CD4-positive, alpha-beta T cell (primary cell): ENCODE results near the gene AFF3. TPM values are rescaled to one million over a fixed set of nuclear protein-coding genes. Genes with fewer than 3 reads are reported as not detected.

ENCODE experiments used
- ATAC-seq: fragments of 200-7000 bp; cut with Tn5 transposase; one replicate; pipeline ENCODE4 v1.10.0; 2022; ENCODE audit warnings: mild to moderate bottlenecking; ENCODE audit not compliant: poor library complexity
- CTCF ChIA-PET: fragments of 350-600 bp; sonication (Branson Sonifier 250); formaldehyde crosslinking; loops from one replicate; lab custom pipeline; 2021; ENCODE audit warnings: antibody characterized with exemption, inconsistent platforms; lab: Charles Lee
- POLR2A ChIA-PET: fragments of 350-600 bp; sonication (Branson Sonifier 250); formaldehyde crosslinking; loops from one replicate; lab custom pipeline; 2021; ENCODE audit warnings: antibody characterized with exemption, inconsistent platforms; lab: Charles Lee
- DNase-seq, 14 experiments: peaks; one replicate each; pipeline ENCODE4 v3.0.0-alpha.2; 2013 to 2020; ENCODE audit warnings: mixed read lengths in 2 of 14
- H3K27ac ChIP-seq, 2 donors: one replicate each; pipeline versions ENCODE4 v1.5.1 to v1.7.0; 2013; ENCODE audit warnings: low read length in 2 of 2, low read depth in 1 of 2, mild to moderate bottlenecking in 1 of 2
- H3K27me3 ChIP-seq, 2 experiments: 1 replicate in 1 of 2; 2 replicates in 1 of 2; pipeline versions ENCODE4 v1.6.1 to v1.7.0; 2013; ENCODE audit warnings: low read length in 2 of 2, control low read depth in 1 of 2, mild to moderate bottlenecking in 1 of 2, moderate library complexity in 1 of 2; ENCODE audit not compliant: insufficient read depth in 2 of 2, control insufficient read depth in 1 of 2
- H3K36me3 ChIP-seq: one replicate; pipeline ENCODE4 v1.6.1; 2013; ENCODE audit warnings: low read length, control low read depth; ENCODE audit not compliant: insufficient read depth
- H3K4me1 ChIP-seq: one replicate; pipeline ENCODE4 v1.6.1; 2013; ENCODE audit warnings: low read length, control low read depth; ENCODE audit not compliant: insufficient read depth
- H3K4me3 ChIP-seq: one replicate; pipeline ENCODE4 v1.5.1; 2013; ENCODE audit warnings: mild to moderate bottlenecking, low read length, moderate library complexity
- H3K9me3 ChIP-seq, 2 experiments: 1 replicate in 1 of 2; 2 replicates in 1 of 2; pipeline versions ENCODE4 v1.6.1 to v1.7.0; 2013; ENCODE audit warnings: low read length in 2 of 2, mild to moderate bottlenecking in 2 of 2, control low read depth in 1 of 2, moderate library complexity in 1 of 2; ENCODE audit not compliant: control insufficient read depth in 1 of 2, insufficient read depth in 1 of 2
- H3K27ac Mint-ChIP-seq: one replicate; pipeline ENCODE4 v1.8.0; 2020; ENCODE audit warnings: mixed read lengths
- H3K27me3 Mint-ChIP-seq: one replicate; pipeline ENCODE4 v1.8.0; 2021; ENCODE audit warnings: mixed read lengths
- H3K36me3 Mint-ChIP-seq: one replicate; pipeline ENCODE4 v1.8.0; 2021; ENCODE audit warnings: low read depth, mixed read lengths
- H3K4me1 Mint-ChIP-seq: one replicate; pipeline ENCODE4 v1.8.0; 2021; ENCODE audit warnings: low read depth, mixed read lengths
- H3K4me3 Mint-ChIP-seq: one replicate; pipeline ENCODE4 v1.8.0; 2020; ENCODE audit warnings: mild to moderate bottlenecking, mixed read lengths
- H3K9me3 Mint-ChIP-seq: one replicate; pipeline ENCODE4 v1.8.0; 2020; ENCODE audit warnings: mixed read lengths
- intact Hi-C, 2 experiments: fragments of 100-400 bp; cut with DNase I in 1 of 2; cut with micrococcal nuclease in 1 of 2; formaldehyde crosslinking; loops; one replicate each; pipeline versions ENCODE4 v1.15.1 to v1.9.0; 2023 to 2025; cut with DNase I, micrococcal nuclease
- total RNA-seq, 174 experiments: library from RNA in 2 of 174; stranded (reverse) in 2 of 174; gene quantifications; one replicate each; pipeline ENCODE4 v1.2.3 and lab custom pipeline; 2021 to 2026
- TF ChIP-seq, protein P1 (sequence below): fragments of 200-600 bp; IDR thresholded peaks from one replicate; pipeline ENCODE4 v1.8.0; 2022; ENCODE audit warnings: antibody characterized with exemption, mild to moderate bottlenecking

The AFF3 gene
- total RNA-seq, 2 experiments from 2014 or later = 15.4 to 15.7 TPM

DNA sequence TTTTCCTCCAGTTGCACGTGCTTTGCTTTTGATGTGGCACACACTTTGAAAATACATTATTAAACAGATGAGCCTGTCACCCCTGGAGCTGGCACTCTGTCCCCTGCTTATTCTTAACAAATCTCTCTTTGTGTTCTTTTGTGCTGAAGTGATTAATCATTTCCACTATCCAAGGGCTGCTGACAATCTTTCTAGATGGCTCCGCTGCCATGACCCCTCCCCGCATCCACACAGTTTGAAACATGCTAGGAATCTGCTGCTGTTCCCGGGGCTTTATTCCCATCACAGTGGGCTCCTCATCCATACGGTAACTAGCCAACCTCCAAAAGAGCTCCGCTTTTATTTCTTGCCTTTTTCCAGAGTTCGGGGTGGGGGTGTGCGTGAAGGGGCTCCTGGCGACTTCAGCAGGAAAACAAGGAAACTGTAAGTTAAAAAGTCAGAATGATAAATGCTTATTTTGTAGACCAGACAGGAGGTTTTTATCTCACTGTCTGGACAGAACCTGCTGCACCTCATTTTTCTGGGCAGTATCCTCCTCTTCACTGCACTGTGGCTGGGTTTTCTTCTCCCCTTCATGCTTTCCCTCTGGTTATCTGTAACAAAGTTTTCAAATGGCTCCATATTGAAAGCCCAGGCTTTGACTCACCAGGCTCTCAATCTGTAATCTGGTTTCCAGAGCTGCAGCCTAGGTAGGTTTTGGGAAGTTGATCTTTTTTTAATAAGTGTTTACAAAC lies 319.7 kb downstream of the AFF3 start:
- Mint-ChIP-seq H3K4me3 (no peak overlapping the region), H3K27me3 (no peaks in the 10 kb centered on the region), H3K4me1 (peaks cover 10% of the 10 kb centered on the region), H3K9me3 (no peaks in the 10 kb centered on the region), H3K36me3 (no peaks in the 10 kb centered on the region), H3K27ac (no peak overlapping the region)
- TF ChIP-seq, protein P1, sequence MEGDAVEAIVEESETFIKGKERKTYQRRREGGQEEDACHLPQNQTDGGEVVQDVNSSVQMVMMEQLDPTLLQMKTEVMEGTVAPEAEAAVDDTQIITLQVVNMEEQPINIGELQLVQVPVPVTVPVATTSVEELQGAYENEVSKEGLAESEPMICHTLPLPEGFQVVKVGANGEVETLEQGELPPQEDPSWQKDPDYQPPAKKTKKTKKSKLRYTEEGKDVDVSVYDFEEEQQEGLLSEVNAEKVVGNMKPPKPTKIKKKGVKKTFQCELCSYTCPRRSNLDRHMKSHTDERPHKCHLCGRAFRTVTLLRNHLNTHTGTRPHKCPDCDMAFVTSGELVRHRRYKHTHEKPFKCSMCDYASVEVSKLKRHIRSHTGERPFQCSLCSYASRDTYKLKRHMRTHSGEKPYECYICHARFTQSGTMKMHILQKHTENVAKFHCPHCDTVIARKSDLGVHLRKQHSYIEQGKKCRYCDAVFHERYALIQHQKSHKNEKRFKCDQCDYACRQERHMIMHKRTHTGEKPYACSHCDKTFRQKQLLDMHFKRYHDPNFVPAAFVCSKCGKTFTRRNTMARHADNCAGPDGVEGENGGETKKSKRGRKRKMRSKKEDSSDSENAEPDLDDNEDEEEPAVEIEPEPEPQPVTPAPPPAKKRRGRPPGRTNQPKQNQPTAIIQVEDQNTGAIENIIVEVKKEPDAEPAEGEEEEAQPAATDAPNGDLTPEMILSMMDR = no peak
- ATAC-seq (no peak), DNase-seq (no peak)
- ChIA-PET POLR2A (interaction anchor here (0.8 kb wide), 1 partner anchor 27 kb away, joined by 3 read pairs; no protein-coding TSS in a partner anchor), CTCF (no interaction called here)
- H3K27me3 ChIP-seq = no peaks in the 10 kb centered on the region
- H3K4me1 ChIP-seq = no peaks in the 10 kb centered on the region
- H3K9me3 ChIP-seq = no peaks in the 10 kb centered on the region
- intact Hi-C loops = no loop called here
- no peak overlapping the region for H3K27ac ChIP-seq
- H3K4me3 ChIP-seq = no peak overlapping the region
- H3K36me3 ChIP-seq = no peaks in the 10 kb centered on the region

DNA sequence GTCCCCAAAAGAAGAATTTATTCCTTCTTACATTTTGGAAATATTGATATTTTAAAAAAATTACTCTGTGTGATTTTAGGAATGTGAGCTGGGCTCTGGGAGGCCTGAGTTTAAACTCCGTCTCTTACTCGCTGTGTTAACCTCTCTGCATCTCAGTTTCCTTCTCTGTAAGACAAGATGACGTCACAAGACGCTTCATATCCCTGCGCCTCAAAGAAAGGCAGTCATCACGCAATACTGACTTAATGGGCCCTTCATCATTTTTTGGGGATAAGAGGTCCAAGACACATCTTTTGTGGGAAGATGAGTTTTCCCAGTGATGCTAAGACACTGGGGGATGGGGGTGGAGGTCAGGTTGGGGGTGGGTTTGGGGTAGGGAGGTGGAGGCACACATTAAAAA lies 320.4 kb downstream of the AFF3 start:
- TF ChIP-seq, protein P1 = no peak
- H3K27me3 ChIP-seq = no peaks in the 10 kb centered on the region
- no peak for ATAC-seq
- intact Hi-C loops = no loop called here
- H3K36me3 ChIP-seq = no peaks in the 10 kb centered on the region
- H3K4me1 ChIP-seq = no peaks in the 10 kb centered on the region
- peaks cover 3% of the 10 kb centered on the region for H3K4me1 Mint-ChIP-seq
- H3K9me3 Mint-ChIP-seq = no peaks in the 10 kb centered on the region
- CTCF ChIA-PET = interaction anchor here (0.5 kb wide), 1 partner anchor 44 kb away, joined by 3 read pairs; no protein-coding TSS in a partner anchor
- no peak overlapping the region for H3K4me3 Mint-ChIP-seq
- H3K36me3 Mint-ChIP-seq = no peaks in the 10 kb centered on the region
- no peaks in the 10 kb centered on the region for H3K9me3 ChIP-seq
- H3K27ac Mint-ChIP-seq = no peak overlapping the region
- no peak for DNase-seq
- no peaks in the 10 kb centered on the region for H3K27me3 Mint-ChIP-seq
- H3K4me3 ChIP-seq = no peak overlapping the region
- H3K27ac ChIP-seq = no peak overlapping the region
- POLR2A ChIA-PET = interaction anchor here (0.8 kb wide), 1 partner anchor 27 kb away, joined by 3 read pairs; no protein-coding TSS in a partner anchor

DNA sequence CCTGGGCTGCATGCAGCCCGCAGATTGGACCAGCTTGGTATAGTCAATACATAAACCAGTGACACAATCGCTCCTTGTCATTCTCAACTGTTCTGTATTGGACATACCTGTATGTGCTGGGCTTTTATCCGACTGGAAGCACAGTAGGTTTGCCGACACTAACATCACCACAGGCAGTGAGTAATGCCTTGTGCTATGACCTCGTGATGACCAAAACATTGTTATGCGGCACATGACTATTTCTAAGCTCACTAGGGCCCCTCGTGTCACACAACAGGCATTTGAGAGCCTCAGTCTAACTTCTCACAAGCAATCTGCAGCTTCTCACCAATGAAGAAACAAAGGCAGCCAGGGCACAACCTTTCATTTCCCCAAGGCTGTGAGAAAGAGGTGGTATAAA lies 320.8 kb downstream of the AFF3 start:
- Mint-ChIP-seq H3K9me3 (no peaks in the 10 kb centered on the region), H3K27ac (no peak overlapping the region), H3K4me3 (no peak overlapping the region), H3K4me1 (no peaks in the 10 kb centered on the region), H3K27me3 (no peaks in the 10 kb centered on the region), H3K36me3 (no peaks in the 10 kb centered on the region)
- H3K27ac ChIP-seq = no peak overlapping the region
- no peaks in the 10 kb centered on the region for H3K36me3 ChIP-seq
- H3K4me3 ChIP-seq = no peak overlapping the region
- TF ChIP-seq, protein P1 = no peak
- CTCF ChIA-PET = interaction anchor here (0.5 kb wide), 1 partner anchor 44 kb away, joined by 3 read pairs; no protein-coding TSS in a partner anchor
- no peak for DNase-seq
- no peaks in the 10 kb centered on the region for H3K9me3 ChIP-seq
- intact Hi-C loops = no loop called here
- no peaks in the 10 kb centered on the region for H3K27me3 ChIP-seq
- POLR2A ChIA-PET = interaction anchor here (0.8 kb wide), 1 partner anchor 28 kb away, joined by 3 read pairs; no protein-coding TSS in a partner anchor
- no peaks in the 10 kb centered on the region for H3K4me1 ChIP-seq
- no peak for ATAC-seq
